HG03139 (cell line): ENCODE data around the gene LAMB2.

Experiments
- ATAC-seq: cut with Tn5 transposase; IDR thresholded peaks from one replicate; pipeline ENCODE4 v1.9.1; 2021; ENCODE audit not compliant: unreplicated experiment

Gene LAMB2

DNA sequence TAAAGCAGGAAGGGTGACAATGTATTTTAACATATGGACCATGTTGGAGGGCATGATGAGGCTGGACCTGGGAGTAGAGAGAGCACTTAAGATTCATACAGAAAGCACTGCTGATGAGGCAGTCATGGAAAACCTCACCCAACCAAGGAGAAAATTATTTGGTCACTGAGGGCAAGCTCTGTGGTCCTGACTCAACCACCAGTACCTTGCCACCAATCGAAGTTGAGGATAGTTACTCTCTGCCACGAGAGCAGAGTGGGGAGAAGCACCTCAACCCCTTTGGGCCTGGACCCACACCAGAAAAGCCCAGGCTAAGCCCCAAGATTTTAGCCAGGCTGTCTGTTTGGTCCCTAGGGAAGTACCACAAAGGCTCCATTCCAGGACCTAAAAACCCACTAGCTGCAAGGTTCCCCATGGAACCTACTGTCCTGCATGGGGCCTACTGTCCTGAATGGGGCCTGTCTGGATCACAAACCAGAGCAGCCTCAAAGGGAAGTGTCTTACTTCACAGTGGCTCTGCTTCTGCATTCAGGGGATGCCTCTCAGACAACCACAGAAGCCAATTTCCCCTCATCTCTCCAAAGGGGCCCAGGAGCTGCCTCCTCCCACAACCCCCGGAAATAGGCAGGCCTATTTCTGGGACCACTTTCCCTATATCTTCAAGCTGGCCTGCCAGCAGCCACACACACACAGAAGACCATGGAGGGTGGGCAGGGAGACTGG is 29.1 kb upstream of the LAMB2 start:
- no peak for ATAC-seq

- no peak for ATAC-seq
These were observed 28.3 kb upstream of the LAMB2 start for GRCh38 chr3:49161197-49161596.

GRCh38 chr3:49158792-49159191 is 25.9 kb upstream of the LAMB2 start:
- ATAC-seq: no peak

GRCh38 chr3:49158103-49158709 is 25.4 kb upstream of the LAMB2 start:
- ATAC-seq: no peak

DNA sequence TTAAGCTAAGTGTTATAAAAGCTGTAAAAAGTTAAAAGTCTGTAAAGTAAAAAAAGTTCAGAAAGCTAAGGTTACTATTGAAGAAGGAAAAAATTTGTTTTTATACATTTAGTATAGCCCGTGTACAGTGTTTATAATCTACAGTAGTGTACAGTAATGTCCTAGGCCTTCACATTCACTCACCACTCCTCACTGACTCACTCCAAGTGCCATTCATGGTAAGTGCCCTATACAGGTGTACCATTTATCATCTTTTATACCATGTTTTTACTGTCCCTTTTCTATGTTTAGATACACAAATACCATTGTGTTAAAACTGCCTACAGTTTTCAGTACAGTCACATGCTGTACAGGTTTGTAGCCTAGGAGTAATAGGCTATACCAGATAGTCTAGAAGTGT is 24.4 kb upstream of the LAMB2 start:
- ATAC-seq: no peak

DNA sequence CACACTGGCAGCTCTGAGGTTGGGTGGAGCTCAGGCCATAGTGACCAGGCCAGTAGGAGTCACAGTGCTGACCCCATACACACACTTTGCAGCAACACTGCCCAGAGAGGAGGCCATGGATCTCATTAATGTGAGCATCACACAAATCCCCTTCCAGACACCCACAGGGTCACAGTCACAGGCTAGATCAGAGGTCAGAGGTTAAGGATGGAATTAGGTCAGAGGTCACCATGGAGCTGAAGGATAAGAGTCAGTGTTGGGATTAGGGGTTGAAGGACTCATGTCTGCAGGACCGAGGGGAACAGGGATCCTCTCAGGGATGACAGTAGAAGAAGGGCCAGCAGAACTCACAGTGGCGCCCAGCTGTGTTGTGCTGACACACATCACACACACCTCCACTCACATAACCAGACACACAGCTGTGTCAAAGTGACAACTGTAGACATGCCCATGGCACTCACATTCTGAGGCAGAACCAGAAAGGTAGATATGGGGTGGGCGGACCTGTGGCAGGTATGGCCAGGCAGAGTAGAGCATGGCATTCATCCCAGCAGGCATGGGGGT is 20.6 kb upstream of the LAMB2 start:
- ATAC-seq: no peak

- ATAC-seq: no peak
These were observed 18.8 kb upstream of the LAMB2 start for GRCh38 chr3:49151610-49152009.

DNA sequence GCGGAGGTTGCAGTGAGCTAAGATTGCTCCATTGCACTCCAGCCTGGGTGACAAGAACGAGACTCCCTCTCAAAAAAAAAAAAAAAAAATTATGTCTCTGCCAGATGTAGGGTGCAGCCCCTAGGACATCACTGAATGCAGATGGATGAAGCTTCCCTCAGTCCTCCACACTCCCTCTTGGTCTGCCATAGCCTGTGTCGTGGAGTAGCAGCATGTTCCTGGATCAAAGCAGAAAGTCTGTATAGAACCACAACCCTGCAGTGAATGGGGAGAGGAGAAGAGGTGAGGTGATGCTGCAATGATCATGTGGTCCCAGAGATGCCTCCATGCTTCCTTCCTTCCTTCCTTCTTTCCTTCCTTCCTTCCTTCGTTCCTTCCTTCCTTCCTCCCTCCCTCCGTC is 15.3 kb upstream of the LAMB2 start:
- no peak for ATAC-seq

DNA sequence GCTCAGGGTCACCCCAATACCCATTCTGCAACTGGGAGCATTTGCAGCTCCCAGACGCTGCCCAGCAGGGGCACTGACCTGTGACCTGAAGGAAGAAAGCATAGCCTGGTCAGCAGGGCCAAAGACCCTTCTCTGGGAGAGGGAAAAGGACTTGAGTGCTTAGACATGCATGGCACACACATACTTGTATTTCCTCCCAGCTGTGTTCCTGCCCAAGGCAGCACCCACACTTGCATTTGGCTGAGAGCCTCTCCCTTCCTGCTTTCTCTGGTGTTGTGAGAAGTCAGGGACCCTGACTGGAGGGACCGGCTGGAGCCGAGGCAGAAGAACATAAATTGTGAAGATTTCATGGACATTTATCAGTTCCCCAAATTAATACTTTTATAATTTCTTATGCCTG is 7.2 kb upstream of the LAMB2 start:
- ATAC-seq: no peak

GRCh38 chr3:49135499-49135898 is 2.6 kb upstream of the LAMB2 start:
- no peak for ATAC-seq

DNA sequence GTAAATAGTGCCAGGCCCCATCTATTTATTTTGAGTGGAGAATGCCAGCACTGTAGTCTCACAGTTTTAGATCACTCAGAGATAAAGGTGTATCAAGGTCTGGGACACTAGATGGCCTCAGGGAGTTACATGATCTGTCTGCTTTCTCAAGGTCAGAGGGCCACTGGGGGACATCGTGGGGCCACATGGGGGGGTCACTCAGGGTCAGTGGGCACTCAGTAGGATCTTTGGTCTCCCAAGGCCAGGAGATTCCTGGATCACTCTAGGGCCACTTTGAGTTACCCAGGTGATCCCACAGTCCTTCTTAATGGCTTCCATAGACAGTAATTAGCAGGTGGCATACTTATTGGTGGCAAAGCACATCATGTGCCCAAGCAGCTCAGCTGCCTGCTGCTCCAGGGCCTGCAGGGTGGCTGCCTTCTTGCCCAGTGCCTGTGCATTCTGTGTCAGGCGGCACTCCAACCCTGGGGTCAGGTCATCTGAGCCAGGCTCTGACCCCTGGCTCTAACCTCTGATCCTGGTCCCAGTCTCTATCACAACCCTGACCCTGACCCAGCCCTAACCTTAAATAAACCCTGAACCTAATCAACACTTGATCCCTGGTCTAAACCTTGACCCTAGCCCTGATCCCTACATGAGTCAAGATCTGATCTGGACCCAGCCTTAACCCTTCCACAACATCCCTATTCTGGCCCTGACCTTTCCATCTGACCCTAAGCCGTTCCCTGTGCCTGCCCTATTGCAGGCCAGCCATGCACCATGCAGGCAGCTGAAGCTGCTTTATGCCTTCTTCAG is 1.8 kb upstream of the LAMB2 start:
- no peak for ATAC-seq

DNA sequence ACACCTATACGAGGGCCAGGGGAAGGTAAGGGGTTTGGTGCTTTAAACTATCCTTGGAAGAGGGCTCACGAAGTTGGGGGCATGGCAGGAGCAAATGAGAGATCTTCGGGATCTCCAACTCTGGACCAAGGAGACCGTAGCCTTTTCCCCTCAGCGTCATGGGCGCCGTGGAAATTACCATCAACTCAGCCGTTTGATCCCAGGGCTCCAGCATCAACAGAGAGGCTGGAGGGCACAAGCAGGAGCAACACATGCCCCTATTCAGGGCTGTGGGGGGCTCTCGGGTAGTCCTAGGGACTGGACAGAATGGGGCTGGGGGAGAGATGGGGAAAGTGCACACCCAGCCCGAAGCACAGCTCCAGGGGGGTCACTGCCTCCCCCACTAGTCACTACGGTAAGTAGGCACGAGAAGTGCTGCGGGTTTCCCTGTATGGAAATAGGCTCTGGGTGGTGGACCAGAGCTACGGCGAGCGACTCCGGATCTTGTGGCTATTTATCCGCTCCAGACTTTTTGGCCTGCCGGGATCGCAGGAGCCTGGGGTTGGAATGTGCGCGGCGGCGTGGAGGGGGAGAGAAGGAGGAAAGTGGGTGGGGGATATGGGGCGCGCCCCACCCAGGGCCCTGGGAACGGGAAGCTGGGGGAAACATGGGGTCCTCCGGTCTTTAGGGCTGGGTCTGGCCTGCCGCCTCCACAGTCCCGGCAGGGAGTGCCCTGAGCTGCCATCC is 539 bp upstream of the LAMB2 start:
- no peak for ATAC-seq

- no peak for ATAC-seq
These were observed 795 bp downstream of the LAMB2 start for GRCh38 chr3:49132073-49132436.

DNA sequence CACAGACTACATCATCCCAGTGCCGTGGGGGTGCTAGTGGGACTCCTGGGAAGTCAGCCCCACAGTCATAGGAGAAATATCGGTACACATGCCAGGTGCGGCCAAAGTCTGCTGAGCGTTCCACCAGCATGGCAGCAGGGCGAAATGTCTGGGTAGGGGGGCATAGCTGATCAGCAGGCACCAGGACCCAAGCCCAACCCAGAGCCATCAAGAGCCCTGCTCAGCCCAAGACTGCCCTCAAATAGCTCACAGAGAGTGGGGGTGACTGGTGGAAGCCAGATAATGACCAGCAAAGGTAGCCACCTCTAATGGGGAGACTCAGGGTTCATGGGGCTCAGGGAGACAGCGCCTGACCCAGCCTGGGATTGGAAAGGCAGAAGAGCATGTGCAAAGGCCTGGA is 1.3 kb downstream of the LAMB2 start:
- ATAC-seq: no peak

GRCh38 chr3:49131040-49131439 is 1.8 kb downstream of the LAMB2 start:
- ATAC-seq: no peak

DNA sequence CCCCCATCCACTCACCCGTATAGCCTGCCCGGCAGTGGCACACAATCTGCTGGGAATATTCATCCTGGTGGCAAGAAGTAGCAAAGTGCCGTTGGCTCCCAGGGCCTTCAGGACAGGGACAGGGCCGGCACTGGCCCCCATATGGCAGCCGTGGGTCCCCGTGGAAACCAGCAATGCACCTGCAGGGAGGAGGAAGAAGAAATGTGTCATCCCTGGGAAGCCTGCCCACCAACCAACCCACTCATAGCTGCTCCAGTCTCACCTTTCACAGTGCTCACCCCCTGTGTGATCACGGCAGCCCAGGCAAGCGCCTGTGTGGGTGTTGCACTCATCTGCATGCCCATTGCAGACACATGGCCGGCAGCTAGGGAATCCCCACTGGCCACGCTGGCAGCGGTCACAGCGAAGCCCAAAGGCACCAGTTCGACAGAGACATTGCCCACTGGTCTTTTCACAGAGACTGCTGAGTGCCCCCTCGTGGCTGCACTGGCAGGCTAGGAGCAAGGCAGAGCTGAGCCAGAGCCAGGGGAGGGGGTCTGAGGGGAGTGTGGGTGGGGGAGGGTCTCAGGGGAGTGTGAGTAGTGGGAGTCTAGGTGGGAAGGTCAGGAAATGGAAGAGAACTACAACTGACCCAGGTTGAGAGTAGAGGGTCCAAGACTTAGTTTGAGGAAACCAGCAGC is 7.7 kb downstream of the LAMB2 start:
- no peak for ATAC-seq

GRCh38 chr3:49124203-49124602 is 8.6 kb downstream of the LAMB2 start:
- ATAC-seq: no peak

GRCh38 chr3:49123687-49124086 is 9.2 kb downstream of the LAMB2 start:
- no peak for ATAC-seq

DNA sequence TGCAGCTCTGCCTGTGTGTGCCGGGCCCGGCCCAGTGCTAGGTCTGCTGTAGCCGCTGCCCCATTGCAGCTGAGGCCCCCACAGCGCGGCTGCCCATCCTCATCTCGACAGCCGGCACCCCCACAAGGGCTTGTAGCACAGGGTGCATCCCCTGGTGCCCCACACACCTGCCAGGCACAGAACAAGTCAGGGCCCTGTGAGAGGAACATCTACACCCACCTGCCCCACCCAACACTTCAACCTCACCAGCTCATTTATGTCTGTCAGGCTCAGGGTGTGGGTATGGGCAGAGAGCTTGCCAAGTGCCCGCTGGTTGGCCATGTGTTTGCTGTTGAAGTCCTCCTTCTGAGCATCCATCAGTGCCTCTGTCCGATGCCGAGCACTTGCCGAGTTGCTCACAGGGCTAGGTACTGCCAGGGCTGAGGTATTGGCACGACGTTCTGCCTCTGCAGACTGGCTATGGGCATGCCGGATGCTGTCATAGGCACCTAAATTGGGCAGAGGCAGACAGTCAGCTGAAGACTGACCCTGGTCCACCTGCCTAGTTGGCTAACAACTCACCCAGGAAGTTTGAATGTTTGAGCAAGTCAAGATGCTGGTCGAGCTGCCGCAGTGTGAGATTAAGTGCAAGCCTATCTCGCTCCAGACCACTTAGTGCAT is 9.8 kb downstream of the LAMB2 start:
- ATAC-seq: no peak

GRCh38 chr3:49122451-49122850 is 10.4 kb downstream of the LAMB2 start:
- no peak for ATAC-seq
